NT2/D1 (cell line): Measurements from ENCODE around the gene BRMS1.

Experiments
- DNase-seq: peaks from one replicate; pipeline ENCODE4 v3.0.0-alpha.2; 2011; ENCODE audit warnings: low read depth, low spot score
- H3K27me3 ChIP-seq: 2 replicates; pipeline ENCODE4 v1.6.0; 2011; ENCODE audit warnings: mild to moderate bottlenecking; ENCODE audit not compliant: insufficient read length, insufficient read depth
- H3K36me3 ChIP-seq: 2 replicates; pipeline ENCODE4 v1.6.1; 2011; ENCODE audit warnings: mild to moderate bottlenecking, low read length, mixed read lengths; ENCODE audit not compliant: insufficient read depth, insufficient read length
- H3K4me1 ChIP-seq: 2 replicates; pipeline ENCODE4 v1.5.1; 2011; ENCODE audit not compliant: insufficient read depth, insufficient read length
- H3K4me3 ChIP-seq: 2 replicates; pipeline ENCODE4 v1.5.1; 2011; ENCODE audit warnings: low read depth; ENCODE audit not compliant: insufficient read length
- H3K9ac ChIP-seq: 2 replicates; pipeline ENCODE4 v1.6.0; 2011; ENCODE audit warnings: low read depth; ENCODE audit not compliant: insufficient read length
- H3K9me3 ChIP-seq: 2 replicates; pipeline ENCODE4 v1.5.1; 2011; ENCODE audit warnings: mild to moderate bottlenecking, low read length; ENCODE audit not compliant: insufficient read depth
- SUZ12 ChIP-seq: IDR thresholded peaks from 2 replicates; pipeline ENCODE4 v1.6.1; 2011; ENCODE audit not compliant: insufficient read length, insufficient read depth; ENCODE audit errors: extremely low read depth
- YY1 ChIP-seq: IDR thresholded peaks from 2 replicates; pipeline ENCODE4 v1.6.1; 2011; ENCODE audit not compliant: insufficient read length, insufficient read depth
- ZNF274 ChIP-seq: IDR thresholded peaks from 2 replicates; pipeline ENCODE4 v1.6.1; 2011; ENCODE audit warnings: mild to moderate bottlenecking, low read depth, low read length

The BRMS1 gene

DNA sequence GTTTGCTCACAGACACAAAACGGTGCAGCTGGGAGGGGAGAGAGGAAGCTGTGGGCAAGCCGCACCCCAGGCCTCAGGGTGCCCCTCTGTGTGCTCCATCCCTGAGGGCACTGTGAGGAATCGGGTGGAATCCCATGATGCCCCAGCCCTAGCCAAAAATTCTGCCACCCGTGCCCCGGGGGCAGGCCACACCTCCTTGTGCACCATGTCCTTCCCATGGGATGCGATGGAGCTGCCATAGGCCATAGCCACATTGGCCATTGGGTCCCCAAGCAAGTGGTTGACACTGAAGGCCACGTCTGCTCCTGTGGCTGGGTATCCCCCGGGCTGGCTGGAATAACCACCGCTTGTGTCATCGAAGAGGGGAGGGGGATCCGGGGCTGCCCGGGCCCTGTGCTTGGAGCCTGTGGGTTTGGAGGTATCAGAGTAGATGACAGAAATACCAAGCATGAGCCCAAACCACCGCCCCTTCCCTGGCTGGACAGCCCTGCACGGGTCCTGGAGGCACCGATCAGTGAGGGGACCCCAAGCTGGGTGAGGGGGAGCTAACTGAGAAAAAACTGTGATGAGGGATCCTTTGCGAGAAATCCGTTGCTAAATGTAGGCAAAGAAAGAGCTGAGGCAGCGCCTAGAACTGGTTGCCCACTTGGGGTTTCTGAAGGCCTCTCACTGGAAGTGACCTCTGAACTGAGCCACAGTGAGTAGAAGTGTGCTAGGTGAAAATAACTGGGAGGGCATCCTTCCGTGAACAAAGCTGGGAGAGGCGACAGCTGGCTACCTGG, 56.8 kb downstream of the BRMS1 start:
- no peaks in the 10 kb centered on the region for H3K9me3 ChIP-seq
- DNase-seq, result no peak
- H3K9ac ChIP-seq, result peak overlapping the region; percentile 95
- peaks cover 29% of the 10 kb centered on the region for H3K4me1 ChIP-seq
- peaks cover 35% of the 10 kb centered on the region for H3K27me3 ChIP-seq
- H3K36me3 ChIP-seq, result peaks cover 43% of the 10 kb centered on the region
- peak overlapping the region; percentile 90 for H3K4me3 ChIP-seq
- TF ChIP-seq SUZ12 (no peak), ZNF274 (no peak), YY1 (no peak)
